ENCODE measurements around the gene PACRG.

GRCh38 chr6:163166507-163166906 is 438.7 kb downstream of the PACRG start:
- TF ChIP-seq TCF12 (IDR thresholded peaks at IDR 0.05; ENCODE audit: low read depth) (no peak), RAD21 (IDR thresholded peaks at IDR 0.05; ENCODE audit: low read depth) (no peak), NFIC (IDR thresholded peaks at IDR 0.05) (no peak), TEAD4 (IDR thresholded peaks at IDR 0.05) (no peak), EGR1 (IDR thresholded peaks at IDR 0.05) (no peak)

All from Ishikawa (cell line).